Measurements from ENCODE around the gene USP22. TPM values are rescaled to one million over a fixed set of nuclear protein-coding genes. Genes with fewer than 3 reads are reported as not detected.

USP22 gene
- total RNA-seq, 1 experiment from 2014 or later, result 157 TPM

DNA sequence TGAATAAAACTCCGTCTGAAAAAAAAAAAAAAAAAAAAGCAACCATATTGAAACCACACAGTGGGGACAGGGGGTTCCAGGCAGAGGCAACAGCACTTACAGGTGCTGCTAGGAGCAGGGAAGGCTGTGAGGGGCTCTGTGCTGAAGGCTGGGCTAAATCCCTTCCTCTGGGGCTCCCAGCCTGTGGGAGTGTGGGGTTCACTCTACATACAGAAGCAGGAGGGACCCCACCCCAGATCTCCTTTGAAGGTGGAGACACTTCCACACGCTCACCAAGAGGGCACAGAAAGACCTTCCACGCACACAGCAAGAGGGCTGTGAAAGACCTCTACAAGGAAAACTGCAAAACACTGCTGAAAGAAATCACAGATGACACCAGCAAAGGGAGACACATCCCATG lies 53.9 kb downstream of the USP22 start:
- POLR2A ChIA-PET, result no interaction called here
- H3K27ac Mint-ChIP-seq (ENCODE audit: low read depth, unreplicated experiment), result no peak overlapping the region
- CTCF ChIA-PET, result no interaction called here
- TF ChIP-seq, protein P1, sequence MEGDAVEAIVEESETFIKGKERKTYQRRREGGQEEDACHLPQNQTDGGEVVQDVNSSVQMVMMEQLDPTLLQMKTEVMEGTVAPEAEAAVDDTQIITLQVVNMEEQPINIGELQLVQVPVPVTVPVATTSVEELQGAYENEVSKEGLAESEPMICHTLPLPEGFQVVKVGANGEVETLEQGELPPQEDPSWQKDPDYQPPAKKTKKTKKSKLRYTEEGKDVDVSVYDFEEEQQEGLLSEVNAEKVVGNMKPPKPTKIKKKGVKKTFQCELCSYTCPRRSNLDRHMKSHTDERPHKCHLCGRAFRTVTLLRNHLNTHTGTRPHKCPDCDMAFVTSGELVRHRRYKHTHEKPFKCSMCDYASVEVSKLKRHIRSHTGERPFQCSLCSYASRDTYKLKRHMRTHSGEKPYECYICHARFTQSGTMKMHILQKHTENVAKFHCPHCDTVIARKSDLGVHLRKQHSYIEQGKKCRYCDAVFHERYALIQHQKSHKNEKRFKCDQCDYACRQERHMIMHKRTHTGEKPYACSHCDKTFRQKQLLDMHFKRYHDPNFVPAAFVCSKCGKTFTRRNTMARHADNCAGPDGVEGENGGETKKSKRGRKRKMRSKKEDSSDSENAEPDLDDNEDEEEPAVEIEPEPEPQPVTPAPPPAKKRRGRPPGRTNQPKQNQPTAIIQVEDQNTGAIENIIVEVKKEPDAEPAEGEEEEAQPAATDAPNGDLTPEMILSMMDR (IDR thresholded peaks at IDR 0.05; ENCODE audit: unreplicated experiment), result no peak
- H3K9me3 Mint-ChIP-seq (ENCODE audit: unreplicated experiment), result no peaks in the 10 kb centered on the region
- intact Hi-C loops (cut with micrococcal nuclease), result no loop called here
- no peaks in the 10 kb centered on the region for H3K27me3 Mint-ChIP-seq (ENCODE audit: insufficient read depth, unreplicated experiment)
- DNase-seq (ENCODE audit: unreplicated experiment), result no peak
- no peaks in the 10 kb centered on the region for H3K36me3 Mint-ChIP-seq (ENCODE audit: insufficient read depth, unreplicated experiment)
- peaks cover 4% of the 10 kb centered on the region for H3K4me1 Mint-ChIP-seq (ENCODE audit: insufficient read depth, unreplicated experiment)
- H3K4me3 Mint-ChIP-seq (ENCODE audit: unreplicated experiment), result no peak overlapping the region
- no TSS peak for BruUV-seq (replicated peaks)

DNA sequence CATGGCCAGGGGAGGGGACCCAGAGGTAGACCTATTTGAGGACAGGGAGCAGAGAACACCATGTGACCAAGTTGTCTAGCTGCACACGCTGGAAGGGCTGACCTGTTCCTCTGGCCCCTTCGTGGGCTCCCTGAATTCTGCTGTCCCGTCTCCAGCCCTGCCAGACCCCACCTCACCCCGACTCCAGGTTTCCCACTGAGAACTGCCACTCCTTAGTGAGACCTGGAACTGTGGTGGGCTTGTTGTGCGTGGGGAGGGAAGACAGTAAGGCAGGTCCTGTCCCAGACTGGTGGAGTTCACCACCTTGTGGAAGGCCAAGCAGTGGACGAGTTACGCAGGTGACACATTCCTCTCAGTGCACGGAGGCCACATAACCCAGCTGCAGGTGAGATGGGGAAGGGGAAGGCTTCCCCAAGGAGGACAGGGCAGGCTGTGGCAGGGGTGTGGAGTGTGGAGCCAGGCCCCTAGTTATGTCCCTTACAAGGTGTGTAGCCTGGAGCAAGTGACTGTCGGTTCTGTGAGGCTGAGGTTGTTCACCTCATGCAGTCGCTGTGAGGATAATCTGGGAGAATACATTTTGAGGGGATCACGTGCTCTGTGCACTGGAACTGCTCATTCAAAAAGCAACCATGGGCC lies 54.7 kb downstream of the USP22 start:
- peaks cover 2% of the 10 kb centered on the region for H3K36me3 Mint-ChIP-seq (ENCODE audit: insufficient read depth, unreplicated experiment)
- no peak for DNase-seq (ENCODE audit: unreplicated experiment)
- H3K4me3 Mint-ChIP-seq (ENCODE audit: unreplicated experiment), result no peak overlapping the region
- CTCF ChIA-PET, result interaction anchor here (1.5 kb wide), 1 partner anchor 43 kb away, joined by 4 read pairs; no protein-coding TSS in a partner anchor
- intact Hi-C loops (cut with micrococcal nuclease), result no loop called here
- TF ChIP-seq, protein P1 (IDR thresholded peaks at IDR 0.05; ENCODE audit: unreplicated experiment), result no peak
- H3K27ac Mint-ChIP-seq (ENCODE audit: low read depth, unreplicated experiment), result no peak overlapping the region
- no peaks in the 10 kb centered on the region for H3K27me3 Mint-ChIP-seq (ENCODE audit: insufficient read depth, unreplicated experiment)
- POLR2A ChIA-PET, result no interaction called here
- peaks cover 1% of the 10 kb centered on the region for H3K4me1 Mint-ChIP-seq (ENCODE audit: insufficient read depth, unreplicated experiment)
- no TSS peak for BruUV-seq (replicated peaks)
- H3K9me3 Mint-ChIP-seq (ENCODE audit: unreplicated experiment), result no peaks in the 10 kb centered on the region

- peaks cover 1% of the 10 kb centered on the region for H3K27me3 Mint-ChIP-seq (ENCODE audit: insufficient read depth, unreplicated experiment)
- no peak for DNase-seq (ENCODE audit: unreplicated experiment)
- H3K4me1 Mint-ChIP-seq (ENCODE audit: insufficient read depth, unreplicated experiment), result no peaks in the 10 kb centered on the region
- POLR2A ChIA-PET, result no interaction called here
- no TSS peak for BruUV-seq (replicated peaks)
- H3K4me3 Mint-ChIP-seq (ENCODE audit: unreplicated experiment), result no peak overlapping the region
- H3K36me3 Mint-ChIP-seq (ENCODE audit: insufficient read depth, unreplicated experiment), result peaks cover 7% of the 10 kb centered on the region
- TF ChIP-seq, protein P1 (IDR thresholded peaks at IDR 0.05; ENCODE audit: unreplicated experiment), result no peak
- intact Hi-C loops (cut with micrococcal nuclease), result no loop called here
- no peaks in the 10 kb centered on the region for H3K9me3 Mint-ChIP-seq (ENCODE audit: unreplicated experiment)
- CTCF ChIA-PET, result interaction anchor here (1.5 kb wide), 1 partner anchor 43 kb away, joined by 4 read pairs; no protein-coding TSS in a partner anchor
- H3K27ac Mint-ChIP-seq (ENCODE audit: low read depth, unreplicated experiment), result no peak overlapping the region
These were observed 55.3 kb downstream of the USP22 start for GRCh38 chr17:20987511-20987910.

DNA sequence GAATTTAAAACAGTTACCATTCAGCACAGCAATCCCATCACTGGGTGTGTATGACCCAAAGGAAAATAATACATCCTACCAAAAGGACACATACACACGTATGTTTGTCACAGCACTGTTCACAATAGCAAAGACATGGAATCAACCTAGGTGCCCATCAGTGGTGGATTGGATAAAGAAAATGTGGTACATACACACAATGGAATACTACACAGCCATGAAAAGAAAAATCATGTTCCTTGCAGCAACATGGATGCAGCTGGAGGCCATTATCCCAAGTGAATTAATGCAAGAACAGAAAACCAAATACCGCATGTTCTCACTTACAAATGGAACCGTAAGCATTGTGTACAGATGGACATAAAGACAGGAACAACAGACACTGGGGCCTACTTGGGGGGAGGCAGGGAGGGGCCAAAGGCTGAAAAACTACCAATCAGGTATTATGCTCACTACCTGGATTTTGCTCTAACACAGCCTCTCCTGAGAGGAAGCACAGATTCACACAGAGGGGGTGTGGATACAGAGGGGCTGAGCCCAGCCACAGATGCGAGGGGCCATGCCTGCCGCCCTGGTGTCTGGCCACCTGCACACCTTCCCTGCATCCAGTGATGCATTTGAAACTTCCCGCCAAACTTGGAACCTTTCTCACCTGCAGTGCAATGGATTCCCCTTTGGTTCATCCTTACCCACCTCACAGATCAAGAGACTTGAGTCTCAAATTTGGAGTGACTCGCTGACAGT lies 55.9 kb downstream of the USP22 start:
- no peaks in the 10 kb centered on the region for H3K9me3 Mint-ChIP-seq (ENCODE audit: unreplicated experiment)
- H3K4me3 Mint-ChIP-seq (ENCODE audit: unreplicated experiment), result no peak overlapping the region
- TF ChIP-seq, protein P1 (IDR thresholded peaks at IDR 0.05; ENCODE audit: unreplicated experiment), result no peak
- BruUV-seq (replicated peaks), result no TSS peak
- CTCF ChIA-PET, result interaction anchor here (1.5 kb wide), 1 partner anchor 42 kb away, joined by 4 read pairs; no protein-coding TSS in a partner anchor
- H3K27ac Mint-ChIP-seq (ENCODE audit: low read depth, unreplicated experiment), result no peak overlapping the region
- no peaks in the 10 kb centered on the region for H3K4me1 Mint-ChIP-seq (ENCODE audit: insufficient read depth, unreplicated experiment)
- POLR2A ChIA-PET, result no interaction called here
- no peak for DNase-seq (ENCODE audit: unreplicated experiment)
- peaks cover 7% of the 10 kb centered on the region for H3K36me3 Mint-ChIP-seq (ENCODE audit: insufficient read depth, unreplicated experiment)
- intact Hi-C loops (cut with micrococcal nuclease), result no loop called here
- peaks cover 7% of the 10 kb centered on the region for H3K27me3 Mint-ChIP-seq (ENCODE audit: insufficient read depth, unreplicated experiment)

Data from MCF 10A (cell line).